Measurements from ENCODE around the gene SYT17.
"Not testable (repeated sequence)": the region's sequence is repeated elsewhere in the genome, so short reads cannot be mapped to it uniquely, and the experiment has no call there.

The SYT17 gene

GRCh38 chr16:19184823-19185509, 16.9 kb downstream of the SYT17 start:
- no peak for TF ChIP-seq CTCF (conservative IDR thresholded peaks at IDR 0.05; ENCODE audit: low read depth)
- ChIA-PET POLR2A (ENCODE audit: low non-redundant PET) (no interaction called here), CTCF (no interaction called here)
- no peak for DNase-seq (ENCODE audit: low spot score)
- H3K27ac ChIP-seq, result peak overlapping the region; percentile 74; the same call in 1 of the 2 replicates

- no peak for DNase-seq (ENCODE audit: low spot score)
- no peak for TF ChIP-seq CTCF (conservative IDR thresholded peaks at IDR 0.05; ENCODE audit: low read depth)
- ChIA-PET POLR2A (ENCODE audit: low non-redundant PET) (no interaction called here), CTCF (no interaction called here)
- no peak overlapping the region for H3K27ac ChIP-seq
Observed at GRCh38 chr16:19185510-19185851, 17.4 kb downstream of the SYT17 start.

- H3K27ac ChIP-seq, result no peak overlapping the region
- no peak for TF ChIP-seq CTCF (conservative IDR thresholded peaks at IDR 0.05; ENCODE audit: low read depth)
- no peak for DNase-seq (ENCODE audit: low spot score)
- ChIA-PET CTCF (interaction anchor here (0.6 kb wide), 1 partner anchor 268 kb away, joined by 3 read pairs; no protein-coding TSS in a partner anchor), POLR2A (ENCODE audit: low non-redundant PET) (no interaction called here)
Observed at GRCh38 chr16:19186408-19186807, 18.4 kb downstream of the SYT17 start.

- H3K27ac ChIP-seq; DNase-seq (ENCODE audit: low spot score); CTCF ChIA-PET; POLR2A ChIA-PET (ENCODE audit: low non-redundant PET): not testable (repeated sequence)
Observed at GRCh38 chr16:19187961-19188360, 19.9 kb downstream of the SYT17 start.

- POLR2A ChIA-PET (ENCODE audit: low non-redundant PET), result no interaction called here
- CTCF ChIA-PET, result interaction anchor here (0.6 kb wide), 1 partner anchor 9 kb away, joined by 3 read pairs; no protein-coding TSS in a partner anchor
- no peak for DNase-seq (ENCODE audit: low spot score)
- TF ChIP-seq CTCF (conservative IDR thresholded peaks at IDR 0.05; ENCODE audit: low read depth), result no peak
- H3K27ac ChIP-seq, result no peak overlapping the region
Observed at GRCh38 chr16:19188406-19188805, 20.4 kb downstream of the SYT17 start.

GRCh38 chr16:19192865-19193264, 24.8 kb downstream of the SYT17 start:
- ChIA-PET POLR2A (ENCODE audit: low non-redundant PET) (no interaction called here), CTCF (no interaction called here)
- TF ChIP-seq CTCF (conservative IDR thresholded peaks at IDR 0.05; ENCODE audit: low read depth), result no peak
- no peak for DNase-seq (ENCODE audit: low spot score)
- no peak overlapping the region for H3K27ac ChIP-seq

GRCh38 chr16:19196871-19197270, 28.8 kb downstream of the SYT17 start:
- H3K27ac ChIP-seq, result no peak overlapping the region
- POLR2A ChIA-PET (ENCODE audit: low non-redundant PET), result no interaction called here
- CTCF ChIA-PET, result no interaction called here
- TF ChIP-seq CTCF (conservative IDR thresholded peaks at IDR 0.05; ENCODE audit: low read depth), result no peak
- DNase-seq (ENCODE audit: low spot score), result no peak
